ENCODE results near the gene NBPF3. TPM values are rescaled to one million over a fixed set of nuclear protein-coding genes. Genes with fewer than 3 reads are reported as not detected.
A peak's percentile ranks its signal among the peaks of the same experiment; 100 is the strongest.
"Not testable (repeated sequence)": the region's sequence is repeated elsewhere in the genome, so short reads cannot be mapped to it uniquely, and the experiment has no call there.

NBPF3 gene
- total RNA-seq, 2 experiments from 2014 or later = 1.0 TPM; not detected in 1

- intact Hi-C loops (cut with micrococcal nuclease; ENCODE audit: unreplicated experiment) = no loop called here
- CTCF ChIA-PET (ENCODE audit: unreplicated experiment) = no interaction called here
These were observed 604 bp upstream of the NBPF3 start for GRCh38 chr1:21439345-21439720.

GRCh38 chr1:21440630-21441125, 741 bp downstream of the NBPF3 start:
- H3K9me3 ChIP-seq (ENCODE audit: low read length); H3K27ac ChIP-seq (ENCODE audit: low read depth, low read length, poor library complexity, severe bottlenecking); H2AFZ ChIP-seq (ENCODE audit: low read length); H3K4me3 ChIP-seq (ENCODE audit: low read depth, low read length, poor library complexity, severe bottlenecking); H3K9me2 ChIP-seq (ENCODE audit: insufficient read depth, low read length); BruUV-seq (replicated peaks); H4K20me1 ChIP-seq (ENCODE audit: insufficient read depth, low read length); intact Hi-C loops (cut with micrococcal nuclease; ENCODE audit: unreplicated experiment); DNase-seq (ENCODE audit: low spot score); H3K36me3 ChIP-seq (ENCODE audit: insufficient read depth, low read length); POLR2A ChIA-PET; H3K4me2 ChIP-seq (ENCODE audit: low read length); CTCF ChIA-PET (ENCODE audit: unreplicated experiment); H3K79me2 ChIP-seq (ENCODE audit: insufficient read depth, low read depth, low read length); H3K4me1 ChIP-seq (ENCODE audit: insufficient read depth, low read length, poor library complexity, severe bottlenecking): not testable (repeated sequence)

More at GRCh38 chr1:21439345-21439720, 604 bp upstream of the NBPF3 start:
- H3K9me3 ChIP-seq (ENCODE audit: low read length) = no peaks in the 10 kb centered on the region
- H2AFZ ChIP-seq (ENCODE audit: low read length) = no peak overlapping the region
- POLR2A ChIA-PET = no interaction called here
- no peaks in the 10 kb centered on the region for H3K79me2 ChIP-seq (ENCODE audit: insufficient read depth, low read depth, low read length)
- no peaks in the 10 kb centered on the region for H3K4me1 ChIP-seq (ENCODE audit: insufficient read depth, low read length, poor library complexity, severe bottlenecking)
- DNase-seq (ENCODE audit: low spot score) = no peak
- H3K4me2 ChIP-seq (ENCODE audit: low read length) = peak overlapping the region; percentile 23; the same call in 1 of the 2 replicates
- no peak overlapping the region for H3K4me3 ChIP-seq (ENCODE audit: low read depth, low read length, poor library complexity, severe bottlenecking)
- H3K27ac ChIP-seq (ENCODE audit: low read depth, low read length, poor library complexity, severe bottlenecking) = no peak overlapping the region
- no peaks in the 10 kb centered on the region for H3K9me2 ChIP-seq (ENCODE audit: insufficient read depth, low read length)
- H4K20me1 ChIP-seq (ENCODE audit: insufficient read depth, low read length) = no peaks in the 10 kb centered on the region
- no peaks in the 10 kb centered on the region for H3K36me3 ChIP-seq (ENCODE audit: insufficient read depth, low read length)
- BruUV-seq (replicated peaks) = no TSS peak
- no peak for TF ChIP-seq EZH2phosphoT487 (IDR thresholded peaks at IDR 0.05; ENCODE audit: borderline replicate concordance, low read depth, low read length)
- TF ChIP-seq, protein P1, sequence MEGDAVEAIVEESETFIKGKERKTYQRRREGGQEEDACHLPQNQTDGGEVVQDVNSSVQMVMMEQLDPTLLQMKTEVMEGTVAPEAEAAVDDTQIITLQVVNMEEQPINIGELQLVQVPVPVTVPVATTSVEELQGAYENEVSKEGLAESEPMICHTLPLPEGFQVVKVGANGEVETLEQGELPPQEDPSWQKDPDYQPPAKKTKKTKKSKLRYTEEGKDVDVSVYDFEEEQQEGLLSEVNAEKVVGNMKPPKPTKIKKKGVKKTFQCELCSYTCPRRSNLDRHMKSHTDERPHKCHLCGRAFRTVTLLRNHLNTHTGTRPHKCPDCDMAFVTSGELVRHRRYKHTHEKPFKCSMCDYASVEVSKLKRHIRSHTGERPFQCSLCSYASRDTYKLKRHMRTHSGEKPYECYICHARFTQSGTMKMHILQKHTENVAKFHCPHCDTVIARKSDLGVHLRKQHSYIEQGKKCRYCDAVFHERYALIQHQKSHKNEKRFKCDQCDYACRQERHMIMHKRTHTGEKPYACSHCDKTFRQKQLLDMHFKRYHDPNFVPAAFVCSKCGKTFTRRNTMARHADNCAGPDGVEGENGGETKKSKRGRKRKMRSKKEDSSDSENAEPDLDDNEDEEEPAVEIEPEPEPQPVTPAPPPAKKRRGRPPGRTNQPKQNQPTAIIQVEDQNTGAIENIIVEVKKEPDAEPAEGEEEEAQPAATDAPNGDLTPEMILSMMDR (conservative IDR thresholded peaks at IDR 0.05; ENCODE audit: low read length) = no peak

GRCh38 chr1:21446647-21447046, 6.7 kb downstream of the NBPF3 start:
- H3K9me2 ChIP-seq (ENCODE audit: insufficient read depth, low read length); H4K20me1 ChIP-seq (ENCODE audit: insufficient read depth, low read length); H3K36me3 ChIP-seq (ENCODE audit: insufficient read depth, low read length); DNase-seq (ENCODE audit: low spot score); intact Hi-C loops (cut with micrococcal nuclease; ENCODE audit: unreplicated experiment); H3K4me2 ChIP-seq (ENCODE audit: low read length); CTCF ChIA-PET (ENCODE audit: unreplicated experiment); BruUV-seq (replicated peaks); H3K9me3 ChIP-seq (ENCODE audit: low read length); H2AFZ ChIP-seq (ENCODE audit: low read length); H3K79me2 ChIP-seq (ENCODE audit: insufficient read depth, low read depth, low read length); H3K4me1 ChIP-seq (ENCODE audit: insufficient read depth, low read length, poor library complexity, severe bottlenecking); H3K27ac ChIP-seq (ENCODE audit: low read depth, low read length, poor library complexity, severe bottlenecking); H3K4me3 ChIP-seq (ENCODE audit: low read depth, low read length, poor library complexity, severe bottlenecking); POLR2A ChIA-PET: not testable (repeated sequence)

DNA sequence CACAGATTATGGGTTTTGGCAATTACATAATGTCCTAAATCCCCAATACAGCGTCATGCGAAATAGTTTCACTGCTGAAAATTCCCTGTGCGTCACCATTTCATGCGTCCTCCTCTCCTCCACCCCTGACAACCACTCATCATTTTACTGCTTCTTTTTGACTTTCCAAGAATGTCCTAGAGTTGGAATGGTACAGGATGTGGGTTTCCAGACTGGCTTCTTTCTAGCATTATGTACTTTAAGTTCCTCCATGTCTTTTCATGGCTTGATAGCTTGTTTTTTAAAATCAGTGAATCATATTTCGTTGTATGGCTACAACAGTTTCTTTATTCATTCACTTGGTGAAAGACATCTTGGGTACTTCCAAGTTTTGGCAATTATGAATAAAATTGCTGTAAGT, 7.4 kb downstream of the NBPF3 start:
- H3K36me3 ChIP-seq (ENCODE audit: insufficient read depth, low read length) = no peaks in the 10 kb centered on the region
- no peak overlapping the region for H3K4me3 ChIP-seq (ENCODE audit: low read depth, low read length, poor library complexity, severe bottlenecking)
- H3K4me2 ChIP-seq (ENCODE audit: low read length) = no peak overlapping the region
- no peak overlapping the region for H3K27ac ChIP-seq (ENCODE audit: low read depth, low read length, poor library complexity, severe bottlenecking)
- no peaks in the 10 kb centered on the region for H4K20me1 ChIP-seq (ENCODE audit: insufficient read depth, low read length)
- CTCF ChIA-PET (ENCODE audit: unreplicated experiment) = no interaction called here
- no peaks in the 10 kb centered on the region for H3K4me1 ChIP-seq (ENCODE audit: insufficient read depth, low read length, poor library complexity, severe bottlenecking)
- TF ChIP-seq, protein P1 (conservative IDR thresholded peaks at IDR 0.05; ENCODE audit: low read length) = no peak
- TF ChIP-seq EZH2phosphoT487 (IDR thresholded peaks at IDR 0.05; ENCODE audit: borderline replicate concordance, low read depth, low read length) = no peak
- H3K79me2 ChIP-seq (ENCODE audit: insufficient read depth, low read depth, low read length) = no peaks in the 10 kb centered on the region
- no peaks in the 10 kb centered on the region for H3K9me2 ChIP-seq (ENCODE audit: insufficient read depth, low read length)
- DNase-seq (ENCODE audit: low spot score) = no peak
- no peaks in the 10 kb centered on the region for H3K9me3 ChIP-seq (ENCODE audit: low read length)
- intact Hi-C loops (cut with micrococcal nuclease; ENCODE audit: unreplicated experiment) = no loop called here
- H2AFZ ChIP-seq (ENCODE audit: low read length) = no peak overlapping the region
- BruUV-seq (replicated peaks) = no TSS peak
- POLR2A ChIA-PET = no interaction called here

Measured in OCI-LY7 (cell line).